ENCODE measurements around the gene TBC1D2B. TPM values are rescaled to one million over a fixed set of nuclear protein-coding genes. Genes with fewer than 3 reads are reported as not detected.

The TBC1D2B gene
- polyA plus RNA-seq, 1 experiment = 39.8 TPM

DNA sequence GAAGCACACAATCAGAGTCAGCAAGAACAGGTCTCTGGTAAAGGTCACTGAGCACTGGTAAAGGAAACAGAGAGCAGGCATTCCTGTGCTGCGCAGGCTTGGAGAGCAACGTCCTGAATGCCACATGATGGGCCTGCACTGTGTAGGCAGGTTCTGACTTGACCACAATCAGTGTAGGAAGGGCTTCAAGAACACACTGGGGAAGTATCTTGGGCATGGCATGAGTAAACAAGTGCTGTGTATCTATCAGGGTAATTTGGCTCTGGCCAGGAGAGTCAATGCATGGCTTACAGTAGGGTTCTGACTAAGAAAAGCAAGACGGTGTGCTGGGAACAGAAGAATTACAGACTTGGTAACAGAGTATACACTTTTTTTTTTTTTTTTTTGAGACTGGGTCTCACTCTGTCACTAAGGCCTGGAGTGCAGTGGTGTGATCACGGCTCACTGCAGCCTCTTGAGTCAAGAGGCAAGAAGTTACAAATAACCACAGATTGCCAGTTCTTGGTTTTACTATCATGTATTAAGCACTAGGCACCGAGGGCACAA lies 30.6 kb downstream of the TBC1D2B start:
- POLR2A ChIA-PET = no interaction called here
- no peaks in the 10 kb centered on the region for H3K27me3 ChIP-seq (ENCODE audit: control insufficient read depth, insufficient read depth, low read length)
- no peak for DNase-seq (ENCODE audit: low read depth)
- TF ChIP-seq, protein P1, sequence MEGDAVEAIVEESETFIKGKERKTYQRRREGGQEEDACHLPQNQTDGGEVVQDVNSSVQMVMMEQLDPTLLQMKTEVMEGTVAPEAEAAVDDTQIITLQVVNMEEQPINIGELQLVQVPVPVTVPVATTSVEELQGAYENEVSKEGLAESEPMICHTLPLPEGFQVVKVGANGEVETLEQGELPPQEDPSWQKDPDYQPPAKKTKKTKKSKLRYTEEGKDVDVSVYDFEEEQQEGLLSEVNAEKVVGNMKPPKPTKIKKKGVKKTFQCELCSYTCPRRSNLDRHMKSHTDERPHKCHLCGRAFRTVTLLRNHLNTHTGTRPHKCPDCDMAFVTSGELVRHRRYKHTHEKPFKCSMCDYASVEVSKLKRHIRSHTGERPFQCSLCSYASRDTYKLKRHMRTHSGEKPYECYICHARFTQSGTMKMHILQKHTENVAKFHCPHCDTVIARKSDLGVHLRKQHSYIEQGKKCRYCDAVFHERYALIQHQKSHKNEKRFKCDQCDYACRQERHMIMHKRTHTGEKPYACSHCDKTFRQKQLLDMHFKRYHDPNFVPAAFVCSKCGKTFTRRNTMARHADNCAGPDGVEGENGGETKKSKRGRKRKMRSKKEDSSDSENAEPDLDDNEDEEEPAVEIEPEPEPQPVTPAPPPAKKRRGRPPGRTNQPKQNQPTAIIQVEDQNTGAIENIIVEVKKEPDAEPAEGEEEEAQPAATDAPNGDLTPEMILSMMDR (IDR thresholded peaks at IDR 0.05; ENCODE audit: insufficient read depth, low read depth, low read length) = no peak
- no peak overlapping the region for H3K4me3 ChIP-seq (ENCODE audit: low read depth, low read length)
- CTCF ChIA-PET = interaction anchor here (0.6 to 2.1 kb wide), 3 partner anchors 28 to 78 kb away, joined by 3 to 6 read pairs (median 3); no protein-coding TSS in a partner anchor
- peaks cover 5% of the 10 kb centered on the region for H3K36me3 ChIP-seq (ENCODE audit: control insufficient read depth, insufficient read depth, low read length)

DNA sequence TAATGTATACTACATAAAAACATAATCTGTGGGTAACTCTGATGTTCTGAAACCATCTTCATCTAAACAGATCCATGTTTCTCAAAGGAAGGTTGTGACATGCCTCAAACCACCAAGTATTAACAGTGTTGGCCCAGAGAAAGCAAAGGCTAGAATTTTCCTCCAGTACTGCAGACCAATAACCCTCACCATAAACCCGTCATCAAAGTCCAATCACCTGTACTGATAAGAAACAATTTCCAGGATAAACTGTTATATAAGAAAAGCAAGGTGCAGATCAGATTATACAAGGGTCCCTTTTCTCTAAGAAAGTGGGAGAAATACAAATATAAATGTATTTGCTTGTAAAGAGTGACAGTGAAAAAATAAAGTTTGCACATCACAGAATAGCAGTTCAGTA lies 32.3 kb downstream of the TBC1D2B start:
- Histone ChIP-seq H3K27me3 (ENCODE audit: control insufficient read depth, insufficient read depth, low read length) (no peaks in the 10 kb centered on the region), H3K36me3 (ENCODE audit: control insufficient read depth, insufficient read depth, low read length) (peaks cover 6% of the 10 kb centered on the region), H3K4me3 (ENCODE audit: low read depth, low read length) (no peak overlapping the region)
- CTCF ChIA-PET = interaction anchor here (1.3 kb wide), 1 partner anchor 10 kb away, joined by 4 read pairs; no protein-coding TSS in a partner anchor
- TF ChIP-seq, protein P1 (IDR thresholded peaks at IDR 0.05; ENCODE audit: insufficient read depth, low read depth, low read length) = no peak
- DNase-seq (ENCODE audit: low read depth) = no peak
- POLR2A ChIA-PET = no interaction called here

DNA sequence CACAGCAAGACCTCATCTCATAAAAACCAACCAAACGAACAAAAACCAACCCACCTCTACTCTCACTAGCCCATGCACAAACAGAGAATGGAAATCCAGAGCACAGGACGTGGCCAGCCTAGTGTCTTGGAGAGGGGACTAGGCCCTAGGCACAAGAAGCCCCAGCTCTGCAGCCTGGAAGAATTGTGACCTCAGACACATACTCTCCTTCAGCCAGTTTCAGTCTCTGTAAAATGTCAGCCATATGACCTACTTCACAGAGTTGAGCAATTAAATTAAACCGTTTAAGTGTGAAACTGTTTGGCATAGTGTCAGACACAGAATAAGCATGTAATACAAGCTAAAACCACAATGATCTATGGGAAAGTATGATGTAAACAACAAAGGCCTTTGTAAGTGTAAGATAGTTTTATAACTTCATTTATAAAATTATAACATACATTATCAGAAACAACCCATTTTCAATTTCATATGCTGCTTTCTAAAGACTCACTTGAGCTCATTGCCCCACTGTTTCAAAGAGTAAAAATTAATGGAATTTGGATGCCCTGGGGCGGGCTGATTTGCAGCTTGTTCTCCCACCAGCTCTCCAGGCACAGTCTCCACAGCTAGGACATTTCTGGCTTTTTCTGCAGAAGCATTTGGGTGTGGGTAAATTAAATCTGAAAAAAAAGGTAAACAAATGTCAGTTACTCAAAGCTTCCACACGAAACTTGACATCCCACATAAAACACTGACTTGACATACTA lies 32.9 kb downstream of the TBC1D2B start:
- TF ChIP-seq, protein P1 (IDR thresholded peaks at IDR 0.05; ENCODE audit: insufficient read depth, low read depth, low read length) = no peak
- ChIA-PET POLR2A (no interaction called here), CTCF (interaction anchor here (1.3 kb wide), 1 partner anchor 9 kb away, joined by 4 read pairs; no protein-coding TSS in a partner anchor)
- Histone ChIP-seq H3K27me3 (ENCODE audit: control insufficient read depth, insufficient read depth, low read length) (no peaks in the 10 kb centered on the region), H3K4me3 (ENCODE audit: low read depth, low read length) (no peak overlapping the region), H3K36me3 (ENCODE audit: control insufficient read depth, insufficient read depth, low read length) (peaks cover 8% of the 10 kb centered on the region)
- DNase-seq (ENCODE audit: low read depth) = no peak

DNA sequence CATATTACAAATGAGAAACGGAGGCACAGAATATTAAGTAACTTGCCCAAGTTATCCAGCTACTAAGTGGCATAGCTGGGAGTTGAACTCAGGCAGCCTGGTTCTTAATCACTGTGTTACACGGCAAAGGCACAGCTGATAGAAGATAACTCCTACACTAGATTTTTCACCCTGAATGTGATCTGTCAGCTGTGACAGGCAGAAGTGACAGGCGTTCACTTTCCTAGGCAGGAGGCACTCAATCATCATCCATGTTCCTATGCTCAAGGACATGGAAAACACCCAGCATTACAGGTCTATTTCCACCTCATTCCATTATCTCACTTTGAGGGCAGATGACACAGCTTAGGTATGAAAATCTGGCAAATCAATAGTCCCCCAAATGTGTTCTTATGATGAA lies 35.6 kb downstream of the TBC1D2B start:
- POLR2A ChIA-PET = no interaction called here
- Histone ChIP-seq H3K27me3 (ENCODE audit: control insufficient read depth, insufficient read depth, low read length) (no peaks in the 10 kb centered on the region), H3K36me3 (ENCODE audit: control insufficient read depth, insufficient read depth, low read length) (peaks cover 17% of the 10 kb centered on the region), H3K4me3 (ENCODE audit: low read depth, low read length) (no peak overlapping the region)
- CTCF ChIA-PET = interaction anchor here (0.8 to 2.4 kb wide), 5 partner anchors 20 to 66 kb away, joined by 3 to 9 read pairs (median 3); no protein-coding TSS in a partner anchor
- TF ChIP-seq, protein P1 (IDR thresholded peaks at IDR 0.05; ENCODE audit: insufficient read depth, low read depth, low read length) = no peak
- DNase-seq (ENCODE audit: low read depth) = no peak

DNA sequence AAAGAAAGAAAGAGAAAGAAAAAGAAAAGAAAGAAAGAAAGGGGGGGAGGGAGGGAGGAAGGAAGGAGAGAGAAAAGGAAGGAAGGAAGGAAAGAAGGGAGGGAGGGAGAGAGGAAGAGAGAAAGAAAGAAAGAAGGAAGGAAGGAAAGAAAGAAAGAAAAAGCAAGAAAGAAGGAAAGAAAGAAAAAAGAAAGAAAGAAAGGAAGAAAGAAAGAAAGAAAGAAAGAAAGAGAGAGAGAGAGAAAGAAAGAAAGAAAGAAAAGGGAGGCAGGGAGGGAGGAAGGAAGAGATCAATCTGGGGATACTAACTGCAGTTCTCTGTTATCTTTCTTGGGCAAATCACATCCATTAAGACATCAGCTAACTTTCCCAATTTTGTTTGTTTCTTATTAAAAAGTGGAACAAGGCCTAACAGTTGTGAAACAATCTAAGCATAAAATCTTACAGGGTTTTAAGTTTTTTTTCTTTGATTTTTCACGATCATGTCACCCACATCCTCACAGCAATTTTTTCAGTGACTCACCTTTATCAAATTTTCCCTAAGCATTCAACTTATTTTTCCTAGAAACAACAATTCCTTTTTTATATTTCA lies 36.8 kb downstream of the TBC1D2B start:
- TF ChIP-seq, protein P1 (IDR thresholded peaks at IDR 0.05; ENCODE audit: insufficient read depth, low read depth, low read length) = no peak
- no peak for DNase-seq (ENCODE audit: low read depth)
- POLR2A ChIA-PET = no interaction called here

More for the DNA sequence above, 36.8 kb downstream of the TBC1D2B start:
- Histone ChIP-seq H3K27me3 (ENCODE audit: control insufficient read depth, insufficient read depth, low read length) (no peaks in the 10 kb centered on the region), H3K36me3 (ENCODE audit: control insufficient read depth, insufficient read depth, low read length) (peaks cover 15% of the 10 kb centered on the region), H3K4me3 (ENCODE audit: low read depth, low read length) (no peak overlapping the region)
- CTCF ChIA-PET = interaction anchor here (0.7 to 2.4 kb wide), 2 partner anchors 68 to 187 kb away, joined by 3 to 9 read pairs; no protein-coding TSS in a partner anchor
